ENCODE measurements around the gene LCN12.

DNA sequence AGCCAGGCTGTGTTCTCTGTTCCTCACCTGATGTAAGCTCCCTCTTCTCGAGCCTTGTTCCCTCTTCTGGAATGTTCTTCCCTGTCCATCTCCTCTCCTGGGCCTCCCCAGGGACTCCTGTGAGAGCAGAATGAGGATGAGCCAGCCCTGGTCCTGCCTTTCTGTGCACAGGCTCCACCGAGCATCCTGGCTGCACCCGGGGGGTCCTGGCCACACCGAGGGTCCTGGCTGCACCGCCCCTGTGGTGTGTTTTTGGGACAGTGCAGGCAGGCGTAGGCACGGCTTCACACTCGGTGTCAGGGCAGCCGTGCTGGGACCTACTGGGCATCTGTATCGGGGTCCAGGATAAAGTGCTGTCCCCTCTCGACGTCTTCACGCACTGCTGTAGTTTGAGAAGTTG is 25.3 kb upstream of the LCN12 start:
- TF ChIP-seq ZNF274 (IDR thresholded peaks at IDR 0.05; ENCODE audit: low read depth, low read length) (no peak), YY1 (IDR thresholded peaks at IDR 0.05; ENCODE audit: insufficient read depth, insufficient read length) (no peak), SUZ12 (IDR thresholded peaks at IDR 0.05; ENCODE audit: extremely low read depth, insufficient read depth, insufficient read length) (no peak)
